H4 (cell line): Measurements from ENCODE around the gene NT5DC1. TPM values are rescaled to one million over a fixed set of nuclear protein-coding genes. Genes with fewer than 3 reads are reported as not detected.
"Not testable (repeated sequence)": the region's sequence is repeated elsewhere in the genome, so short reads cannot be mapped to it uniquely, and the experiment has no call there.

Experiments
- DNase-seq: peaks from one replicate; pipeline ENCODE4 v3.0.0-alpha.2; 2015; ENCODE audit warnings: low spot score
- total RNA-seq: library from RNA; depleted of rRNA; stranded (reverse); fragments of >200 nt; shearing (Covaris generic); gene quantifications from 2 replicates; pipeline ENCODE4 v1.2.3, GENCODE V29; 2014; rRNA removed

Gene NT5DC1
- total RNA-seq, 1 experiment from 2014 or later = 8.2 TPM

GRCh38 chr6:116278854-116279231 lies 178.2 kb downstream of the NT5DC1 start:
- no peak for DNase-seq

DNA sequence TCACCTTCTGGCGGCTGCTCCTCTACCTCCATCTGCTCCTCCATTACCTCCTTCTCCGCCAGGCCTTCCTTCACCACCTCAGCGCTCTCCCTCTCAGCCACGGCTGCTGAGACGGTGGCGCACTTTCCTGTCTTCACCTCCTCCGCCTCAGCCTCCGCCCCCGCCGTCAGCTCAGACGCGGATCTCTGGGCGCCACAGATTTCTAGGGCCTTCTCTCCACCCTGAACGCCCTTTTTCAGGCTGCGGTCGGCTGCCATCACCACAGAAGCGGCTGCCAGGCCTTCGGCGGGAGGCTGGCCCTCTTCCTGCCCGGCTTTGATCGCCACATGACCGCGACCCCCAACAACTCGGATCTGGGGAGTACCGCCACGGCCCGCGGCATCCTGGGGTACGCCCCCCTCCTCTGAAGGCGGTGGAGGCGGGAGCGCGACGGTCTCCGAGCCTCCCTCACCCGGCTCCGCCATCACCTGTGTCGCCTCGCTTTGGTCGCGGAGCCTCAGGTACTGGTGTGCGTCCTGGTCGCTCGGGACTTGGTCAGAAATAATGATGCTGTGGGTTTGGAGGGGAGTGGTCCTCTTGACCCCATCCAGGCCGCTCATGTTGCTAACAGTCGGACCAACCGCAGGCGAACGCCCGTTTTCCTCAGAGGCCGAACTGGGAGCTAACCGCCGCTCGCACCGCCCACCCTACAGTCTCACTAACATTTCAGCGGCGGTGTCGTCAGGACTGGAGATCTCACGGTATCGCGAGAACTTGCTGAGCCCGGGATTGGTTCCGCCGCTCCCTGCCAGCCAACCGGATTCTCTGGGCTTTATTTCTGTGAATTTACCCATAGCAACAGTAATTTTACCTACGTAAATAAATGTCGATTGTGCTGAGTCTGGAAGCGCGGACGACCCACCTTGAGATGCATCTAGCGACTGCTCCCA lies 178.8 kb downstream of the NT5DC1 start, which contains the start of gene TSPYL1:
TSPYL1 (minus strand) TSS at position 699 of the 929 bp plus-strand sequence; CDS start at position 599, 100 bp downstream.
- peak; percentile 89 for DNase-seq

GRCh38 chr6:116280161-116280932 lies 179.7 kb downstream of the NT5DC1 start:
- no peak for DNase-seq

GRCh38 chr6:116280933-116281316 lies 180.3 kb downstream of the NT5DC1 start:
- no peak for DNase-seq

DNA sequence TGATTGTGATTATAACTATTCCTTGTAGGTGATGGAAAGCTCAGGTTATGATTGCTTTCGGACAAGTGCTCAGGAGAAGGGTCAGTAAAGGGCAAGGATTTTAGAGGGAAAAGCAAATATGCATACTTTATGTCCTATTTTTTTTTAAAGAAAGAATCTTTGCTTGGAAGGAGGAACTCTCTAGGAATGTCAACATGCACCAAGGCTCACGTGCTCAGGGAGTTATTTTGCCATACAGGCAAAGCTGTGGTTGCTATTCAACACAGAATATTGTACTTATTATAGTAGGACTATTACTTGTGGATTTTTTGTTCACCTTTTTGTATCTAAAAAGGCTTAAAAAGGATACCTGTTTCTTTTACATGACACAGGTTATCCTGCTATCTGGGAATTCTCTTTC lies 182.0 kb downstream of the NT5DC1 start:
- no peak for DNase-seq

GRCh38 chr6:116283191-116283590 lies 182.5 kb downstream of the NT5DC1 start:
- no peak for DNase-seq

- not testable (repeated sequence) for DNase-seq
These were observed 184.3 kb downstream of the NT5DC1 start for GRCh38 chr6:116284984-116285383.

- no peak for DNase-seq
These were observed 186.2 kb downstream of the NT5DC1 start for GRCh38 chr6:116286773-116287358.

DNA sequence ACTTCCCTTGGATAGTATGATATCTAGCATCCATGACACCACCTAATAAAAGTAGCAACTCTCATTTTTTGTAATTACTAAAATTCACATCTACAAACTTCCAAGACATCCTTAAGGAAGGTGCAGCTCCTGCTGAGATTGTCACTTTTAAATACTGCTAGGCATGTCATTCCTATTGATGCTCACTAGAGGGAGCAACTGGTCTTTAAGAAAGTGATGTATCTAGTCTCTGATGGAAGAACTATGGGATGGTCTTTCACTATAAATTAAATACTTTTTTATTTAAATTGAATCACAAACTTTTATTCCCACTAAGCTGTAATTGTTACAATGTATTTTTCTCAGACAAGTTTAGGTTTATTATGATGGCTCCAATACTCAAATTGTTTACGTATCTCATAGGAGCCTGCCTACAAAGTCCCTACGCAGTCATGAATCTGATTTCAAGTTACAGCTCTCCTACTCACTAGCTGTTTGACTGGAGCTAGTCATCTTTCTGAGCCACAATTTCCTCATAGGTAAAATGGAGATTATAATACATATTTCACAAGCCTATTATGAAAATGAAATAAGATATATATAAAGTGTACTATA lies 187.1 kb downstream of the NT5DC1 start:
- DNase-seq = peak; percentile 36

GRCh38 chr6:116289876-116290275 lies 189.2 kb downstream of the NT5DC1 start:
- no peak for DNase-seq

- DNase-seq = no peak
These were observed 190.1 kb downstream of the NT5DC1 start for GRCh38 chr6:116290799-116291198.

GRCh38 chr6:116291701-116292396 lies 191.2 kb downstream of the NT5DC1 start:
- no peak for DNase-seq

DNA sequence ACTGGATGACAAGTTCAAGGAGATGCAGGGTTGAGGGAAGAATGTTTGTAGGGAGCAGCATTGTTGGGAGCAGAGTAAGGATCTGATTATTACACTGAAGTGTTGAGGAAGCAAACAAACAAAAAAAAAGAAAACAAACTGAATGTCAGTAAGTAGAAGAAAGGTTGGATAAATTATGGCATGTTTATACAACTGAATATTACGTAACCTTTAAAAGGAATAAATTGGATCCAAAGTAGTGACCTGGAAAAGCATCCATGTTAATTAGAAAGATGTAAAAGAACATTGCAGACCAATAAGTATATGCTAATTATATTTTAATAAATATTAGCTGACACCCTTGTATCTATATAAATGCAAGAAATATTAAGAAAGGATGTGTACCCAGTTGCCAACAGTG lies 191.9 kb downstream of the NT5DC1 start:
- DNase-seq = no peak

GRCh38 chr6:116298273-116298672 lies 197.6 kb downstream of the NT5DC1 start:
- DNase-seq = no peak

DNA sequence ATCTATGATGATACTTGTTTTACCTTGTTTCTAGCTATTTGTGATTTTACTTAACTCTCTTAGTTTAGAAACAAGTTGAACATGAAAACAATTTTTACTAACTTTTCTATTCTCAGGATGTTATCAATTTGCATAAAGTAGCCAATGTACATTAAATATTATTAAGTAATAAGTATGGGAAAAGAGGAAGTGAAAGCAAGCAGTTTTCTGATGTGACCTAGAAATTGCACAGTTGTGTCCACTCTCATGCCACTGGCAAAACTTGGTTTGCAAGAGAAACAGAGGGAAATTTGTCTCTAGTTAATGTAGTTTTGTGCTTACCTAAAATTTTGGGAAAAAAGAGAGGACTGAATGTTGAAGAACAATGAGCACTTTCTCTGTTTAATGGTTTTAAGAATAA lies 198.3 kb downstream of the NT5DC1 start:
- DNase-seq = no peak

Other genes starting within 250 kb of the NT5DC1 start
- 0.21 and 0.39 TPM in 2 replicates for gene FRK, start 40.0 kb upstream of the NT5DC1 start, total RNA-seq
- not detected in 2 replicates for gene COL10A1, start 25.3 kb downstream of the NT5DC1 start, total RNA-seq
- gene TSPYL4, start 153.2 kb downstream of the NT5DC1 start, total RNA-seq = 5.8 and 6.3 TPM in 2 replicates
- gene TSPYL1, start 179.1 kb downstream of the NT5DC1 start, total RNA-seq = 38.4 and 39.9 TPM in 2 replicates